WTC11 (cell line): ENCODE measurements around the gene VPS25.

Experiments
- CREM ChIP-seq: sonication (generic); formaldehyde crosslinking; IDR thresholded peaks from 2 replicates; pipeline ENCODE4 v1.8.1; 2022; ENCODE audit warnings: mild to moderate bottlenecking, missing genetic modification reagents, moderate library complexity
- CTCF ChIP-seq: fragments of 200-600 bp; IDR thresholded peaks from 2 replicates; pipeline ENCODE4 v1.8.0; 2022; ENCODE audit warnings: antibody characterized with exemption
- ETV6 ChIP-seq: sonication (generic); formaldehyde crosslinking; IDR thresholded peaks from 2 replicates; pipeline ENCODE4 v1.8.1; 2022; ENCODE audit warnings: mild to moderate bottlenecking, missing genetic modification reagents
- FOXJ3 ChIP-seq: sonication (generic); formaldehyde crosslinking; IDR thresholded peaks from 2 replicates; pipeline ENCODE4 v1.9.0; 2021; ENCODE audit warnings: missing genetic modification reagents, mild to moderate bottlenecking, borderline replicate concordance
- FOXP1 ChIP-seq: sonication (generic); formaldehyde crosslinking; IDR thresholded peaks from 2 replicates; pipeline ENCODE4 v1.8.0; 2022; ENCODE audit warnings: missing genetic modification reagents, mild to moderate bottlenecking, moderate library complexity, borderline replicate concordance
- HMGXB4 ChIP-seq: sonication (generic); formaldehyde crosslinking; IDR thresholded peaks from 2 replicates; pipeline ENCODE4 v1.8.1; 2023; ENCODE audit warnings: mild to moderate bottlenecking, moderate library complexity, missing genetic modification reagents
- JUN ChIP-seq: sonication (generic); formaldehyde crosslinking; IDR thresholded peaks from 2 replicates; pipeline ENCODE4 v1.8.0; 2023; ENCODE audit warnings: mild to moderate bottlenecking, missing genetic modification reagents
- NR2C2 ChIP-seq: sonication (generic); formaldehyde crosslinking; IDR thresholded peaks from 2 replicates; pipeline ENCODE4 v1.8.0; 2022; ENCODE audit warnings: mild to moderate bottlenecking, missing genetic modification reagents
- SP1 ChIP-seq: sonication (generic); formaldehyde crosslinking; conservative IDR thresholded peaks from 2 replicates; pipeline ENCODE4 v1.8.1; 2022; ENCODE audit warnings: missing genetic modification reagents
- USF2 ChIP-seq: sonication (generic); formaldehyde crosslinking; IDR thresholded peaks from 2 replicates; pipeline ENCODE4 v1.8.1; 2023; ENCODE audit warnings: mild to moderate bottlenecking, missing genetic modification reagents, moderate library complexity
- TF ChIP-seq, protein P1 (sequence below): sonication (generic); formaldehyde crosslinking; IDR thresholded peaks from 2 replicates; pipeline ENCODE4 v1.8.1; 2022; ENCODE audit warnings: missing genetic modification reagents, borderline replicate concordance

- TF ChIP-seq CTCF (no peak), JUN (no peak), NR2C2 (CRISPR knock-in tag) (no peak), SP1 (CRISPR knock-in tag) (no peak), FOXJ3 (CRISPR knock-in tag) (no peak), CREM (CRISPR knock-in tag) (no peak), FOXP1 (CRISPR knock-in tag) (no peak), USF2 (CRISPR knock-in tag) (no peak), HMGXB4 (CRISPR knock-in tag) (no peak), ETV6 (no peak)
- TF ChIP-seq, protein P1, sequence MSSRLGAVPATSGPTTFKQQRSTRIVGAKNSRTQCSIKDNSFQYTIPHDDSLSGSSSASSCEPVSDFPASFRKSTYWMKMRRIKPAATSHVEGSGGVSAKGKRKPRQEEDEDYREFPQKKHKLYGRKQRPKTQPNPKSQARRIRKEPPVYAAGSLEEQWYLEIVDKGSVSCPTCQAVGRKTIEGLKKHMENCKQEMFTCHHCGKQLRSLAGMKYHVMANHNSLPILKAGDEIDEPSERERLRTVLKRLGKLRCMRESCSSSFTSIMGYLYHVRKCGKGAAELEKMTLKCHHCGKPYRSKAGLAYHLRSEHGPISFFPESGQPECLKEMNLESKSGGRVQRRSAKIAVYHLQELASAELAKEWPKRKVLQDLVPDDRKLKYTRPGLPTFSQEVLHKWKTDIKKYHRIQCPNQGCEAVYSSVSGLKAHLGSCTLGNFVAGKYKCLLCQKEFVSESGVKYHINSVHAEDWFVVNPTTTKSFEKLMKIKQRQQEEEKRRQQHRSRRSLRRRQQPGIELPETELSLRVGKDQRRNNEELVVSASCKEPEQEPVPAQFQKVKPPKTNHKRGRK (CRISPR knock-in tag): no peak
Observed at GRCh38 chr17:42795061-42795460, 21.8 kb downstream of the VPS25 start.
